DND-41 (cell line): Measurements from ENCODE around the gene RHOU.

Experiments used
- CTCF ChIP-seq: IDR thresholded peaks from 2 replicates; pipeline ENCODE4 v1.5.1; 2012; ENCODE audit warnings: borderline replicate concordance, low read length, moderate library complexity, mild to moderate bottlenecking; ENCODE audit not compliant: poor library complexity, severe bottlenecking; ENCODE audit errors: extremely low read depth
- EZH2 ChIP-seq: IDR thresholded peaks from 3 replicates; pipeline ENCODE4 v1.6.1; 2012; ENCODE audit warnings: borderline replicate concordance, low read depth, mild to moderate bottlenecking, moderate library complexity, low read length, inconsistent platforms; ENCODE audit not compliant: severe bottlenecking

GRCh38 chr1:228770779-228771223, 35.5 kb downstream of the RHOU start:
- TF ChIP-seq CTCF (no peak), EZH2 (no peak)
